OCI-LY3 (cell line): ENCODE results near the gene HRH1.

Experiments
- H2AFZ ChIP-seq: fragments of 200-600, 300-600 bp; shearing (Covaris generic); 2 replicates; pipeline ENCODE4 v1.6.0; 2014; ENCODE audit warnings: antibody characterized with exemption, low read depth, low read length
- H3K27ac ChIP-seq: fragments of 200-600, 300-600 bp; sonication (generic); 2 replicates; pipeline ENCODE4 v1.5.1; 2014; ENCODE audit warnings: mild to moderate bottlenecking, low read length, moderate library complexity, mixed read lengths
- H3K27me3 ChIP-seq: fragments of 200-600, 300-600 bp; sonication (generic); 2 replicates; pipeline ENCODE4 v1.6.1; 2014; ENCODE audit warnings: low read depth, low read length, mixed read lengths
- H3K36me3 ChIP-seq: fragments of 200-600, 300-600 bp; sonication (generic); replicated peaks from 2 replicates; pipeline ENCODE3; 2014; ENCODE audit warnings: low read depth, low read length, mixed read lengths
- H3K4me1 ChIP-seq: fragments of 300-600, 200-600 bp; sonication (generic); 2 replicates; pipeline ENCODE4 v1.6.1; 2014; ENCODE audit warnings: low read length, mixed read lengths
- H3K4me2 ChIP-seq: fragments of 200-600, 300-600 bp; sonication (generic); 2 replicates; pipeline ENCODE4 v1.6.1; 2014; ENCODE audit warnings: low read length, mixed read lengths
- H3K4me3 ChIP-seq: fragments of 300-600, 200-600 bp; sonication (generic); 2 replicates; pipeline ENCODE4 v1.5.1; 2014; ENCODE audit warnings: antibody characterized with exemption, mild to moderate bottlenecking, low read length, moderate library complexity
- H3K79me2 ChIP-seq: fragments of 300-600, 200-600 bp; shearing (Covaris generic); 2 replicates; pipeline ENCODE4 v1.6.1; 2014; ENCODE audit warnings: mild to moderate bottlenecking, low read length, mixed read lengths
- H3K9ac ChIP-seq: fragments of 300-600, 200-600 bp; shearing (Covaris generic); 2 replicates; pipeline ENCODE4 v1.6.0; 2014; ENCODE audit warnings: mild to moderate bottlenecking, low read length, moderate library complexity
- H3K9me3 ChIP-seq: fragments of 200-600, 300-600 bp; shearing (Covaris generic); 2 replicates; pipeline ENCODE4 v1.6.1; 2014; ENCODE audit warnings: low read length, mixed read lengths; ENCODE audit not compliant: insufficient read depth
- H4K20me1 ChIP-seq: fragments of 200-600, 300-600 bp; sonication (generic); 2 replicates; pipeline ENCODE4 v1.6.1; 2016; ENCODE audit warnings: low read length, mixed read lengths; ENCODE audit not compliant: insufficient read depth
- EZH2phosphoT487 ChIP-seq: fragments of 200-600 bp; shearing (Covaris generic); IDR thresholded peaks from 2 replicates; pipeline ENCODE4 v1.6.1; 2018; ENCODE audit warnings: antibody characterized with exemption, mixed run types, low read depth
- TF ChIP-seq, protein P1 (sequence below): fragments of 200-600, 300-600 bp; sonication (generic); IDR thresholded peaks from 2 replicates; pipeline ENCODE4 v1.5.1; 2014; ENCODE audit warnings: antibody characterized with exemption, low read length, low read depth

HRH1 gene

GRCh38 chr3:11137627-11137959, 16.7 kb upstream of the HRH1 start:
- Histone ChIP-seq H3K4me3 (no peak overlapping the region), H3K27ac (no peak overlapping the region), H3K4me1 (peaks cover 22% of the 10 kb centered on the region), H3K79me2 (no peaks in the 10 kb centered on the region), H4K20me1 (no peaks in the 10 kb centered on the region), H3K9ac (no peak overlapping the region), H3K27me3 (peaks cover 6% of the 10 kb centered on the region; the same call in 1 of the 2 replicates), H3K9me3 (no peaks in the 10 kb centered on the region), H3K36me3 (no peaks in the 10 kb centered on the region), H3K4me2 (no peak overlapping the region), H2AFZ (no peak overlapping the region)
- TF ChIP-seq EZH2phosphoT487 = no peak
- TF ChIP-seq, protein P1, sequence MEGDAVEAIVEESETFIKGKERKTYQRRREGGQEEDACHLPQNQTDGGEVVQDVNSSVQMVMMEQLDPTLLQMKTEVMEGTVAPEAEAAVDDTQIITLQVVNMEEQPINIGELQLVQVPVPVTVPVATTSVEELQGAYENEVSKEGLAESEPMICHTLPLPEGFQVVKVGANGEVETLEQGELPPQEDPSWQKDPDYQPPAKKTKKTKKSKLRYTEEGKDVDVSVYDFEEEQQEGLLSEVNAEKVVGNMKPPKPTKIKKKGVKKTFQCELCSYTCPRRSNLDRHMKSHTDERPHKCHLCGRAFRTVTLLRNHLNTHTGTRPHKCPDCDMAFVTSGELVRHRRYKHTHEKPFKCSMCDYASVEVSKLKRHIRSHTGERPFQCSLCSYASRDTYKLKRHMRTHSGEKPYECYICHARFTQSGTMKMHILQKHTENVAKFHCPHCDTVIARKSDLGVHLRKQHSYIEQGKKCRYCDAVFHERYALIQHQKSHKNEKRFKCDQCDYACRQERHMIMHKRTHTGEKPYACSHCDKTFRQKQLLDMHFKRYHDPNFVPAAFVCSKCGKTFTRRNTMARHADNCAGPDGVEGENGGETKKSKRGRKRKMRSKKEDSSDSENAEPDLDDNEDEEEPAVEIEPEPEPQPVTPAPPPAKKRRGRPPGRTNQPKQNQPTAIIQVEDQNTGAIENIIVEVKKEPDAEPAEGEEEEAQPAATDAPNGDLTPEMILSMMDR = no peak

DNA sequence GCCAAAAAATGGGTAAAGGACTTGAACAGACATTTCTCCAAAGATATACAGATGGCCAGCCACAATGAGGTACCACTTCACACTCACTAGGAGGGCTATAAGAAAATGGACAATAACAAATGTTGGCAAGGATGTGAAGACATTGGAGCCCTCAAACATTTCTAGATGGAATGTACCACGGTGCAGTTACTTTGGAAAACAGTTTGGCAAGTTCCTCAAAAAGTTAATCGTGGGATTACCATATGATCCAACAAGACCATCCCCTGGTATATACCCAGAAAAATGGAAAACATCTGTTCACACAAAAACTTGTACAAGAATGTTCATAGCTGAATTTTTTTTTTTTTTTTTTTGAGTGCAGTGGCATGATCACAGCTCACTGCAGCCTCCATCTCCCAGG, 15.9 kb upstream of the HRH1 start:
- Histone ChIP-seq H3K9ac (no peak overlapping the region), H3K4me2 (no peak overlapping the region), H3K4me1 (peaks cover 22% of the 10 kb centered on the region), H4K20me1 (no peaks in the 10 kb centered on the region), H3K9me3 (no peaks in the 10 kb centered on the region), H3K27ac (no peak overlapping the region), H3K36me3 (no peaks in the 10 kb centered on the region), H3K27me3 (peaks cover 6% of the 10 kb centered on the region; the same call in 1 of the 2 replicates), H2AFZ (no peak overlapping the region), H3K79me2 (no peaks in the 10 kb centered on the region), H3K4me3 (no peak overlapping the region)
- TF ChIP-seq EZH2phosphoT487 = no peak
- TF ChIP-seq, protein P1 = no peak

GRCh38 chr3:11140030-11140712, 14.1 kb upstream of the HRH1 start:
- H3K9me3 ChIP-seq = no peaks in the 10 kb centered on the region
- H3K9ac ChIP-seq = no peak overlapping the region
- H3K4me3 ChIP-seq = peak overlapping the region; percentile 62
- no peaks in the 10 kb centered on the region for H3K79me2 ChIP-seq
- no peaks in the 10 kb centered on the region for H4K20me1 ChIP-seq
- no peak overlapping the region for H2AFZ ChIP-seq
- peaks cover 22% of the 10 kb centered on the region for H3K4me1 ChIP-seq
- H3K27me3 ChIP-seq = peaks cover 6% of the 10 kb centered on the region; the same call in 1 of the 2 replicates
- H3K27ac ChIP-seq = peak overlapping the region; percentile 77
- no peaks in the 10 kb centered on the region for H3K36me3 ChIP-seq
- peak overlapping the region; percentile 71 for H3K4me2 ChIP-seq
- no peak for TF ChIP-seq EZH2phosphoT487
- TF ChIP-seq, protein P1 = 0 out of 2 replicates have a peak, but pooled peaks have one; percentile 6

GRCh38 chr3:11140713-11141104, 13.6 kb upstream of the HRH1 start:
- peaks cover 6% of the 10 kb centered on the region; the same call in 1 of the 2 replicates for H3K27me3 ChIP-seq
- no peaks in the 10 kb centered on the region for H3K36me3 ChIP-seq
- H3K9me3 ChIP-seq = no peaks in the 10 kb centered on the region
- H3K4me1 ChIP-seq = peaks cover 22% of the 10 kb centered on the region
- H3K4me3 ChIP-seq = peak overlapping the region; percentile 62
- H3K4me2 ChIP-seq = peak overlapping the region; percentile 71
- TF ChIP-seq, protein P1 = no peak
- H3K9ac ChIP-seq = no peak overlapping the region
- H3K27ac ChIP-seq = peak overlapping the region; percentile 77
- H3K79me2 ChIP-seq = no peaks in the 10 kb centered on the region
- H4K20me1 ChIP-seq = no peaks in the 10 kb centered on the region
- H2AFZ ChIP-seq = no peak overlapping the region
